Nucleus accumbens (tissue), 56 donors: ENCODE results near the gene SHISA4.
"Not testable (repeated sequence)": the region's sequence is repeated elsewhere in the genome, so short reads cannot be mapped to it uniquely, and the experiment has no call there.

Source experiments
- DNase-seq, 56 donors: peaks; one replicate each; lab custom pipeline; 2025; lab: John Stamatoyannopoulos, UW

The SHISA4 gene

GRCh38 chr1:201888282-201889089 lies at the start of gene SHISA4:
SHISA4 (plus strand) TSS chr1:201888898; CDS start chr1:201888995, 97 bp downstream.
- peak; percentile 48 to 99 (median 94) for DNase-seq

GRCh38 chr1:201839089-201839488 lies 49.6 kb upstream of the SHISA4 start:
- not testable (repeated sequence) for DNase-seq

- no peak for DNase-seq
Observed at GRCh38 chr1:201840055-201840454, 48.6 kb upstream of the SHISA4 start.

DNA sequence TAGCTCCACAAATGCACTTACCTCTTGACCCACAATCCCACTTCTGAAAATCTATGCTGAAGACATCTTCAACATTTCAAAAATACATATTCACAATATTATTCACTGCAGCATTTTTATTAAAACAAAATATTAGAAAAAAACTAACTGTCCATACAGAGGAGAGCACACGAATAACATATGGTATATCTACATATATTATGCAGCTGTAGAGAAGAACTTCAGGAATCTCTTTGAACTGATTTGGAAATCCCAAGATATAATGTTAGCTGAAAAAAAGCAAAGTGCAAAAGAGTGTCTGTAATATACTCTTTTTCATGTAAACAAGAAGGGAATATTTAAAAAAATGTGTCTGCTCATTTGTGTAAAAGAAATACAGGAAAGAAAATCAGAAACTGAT lies 48.2 kb upstream of the SHISA4 start:
- DNase-seq, result no peak

DNA sequence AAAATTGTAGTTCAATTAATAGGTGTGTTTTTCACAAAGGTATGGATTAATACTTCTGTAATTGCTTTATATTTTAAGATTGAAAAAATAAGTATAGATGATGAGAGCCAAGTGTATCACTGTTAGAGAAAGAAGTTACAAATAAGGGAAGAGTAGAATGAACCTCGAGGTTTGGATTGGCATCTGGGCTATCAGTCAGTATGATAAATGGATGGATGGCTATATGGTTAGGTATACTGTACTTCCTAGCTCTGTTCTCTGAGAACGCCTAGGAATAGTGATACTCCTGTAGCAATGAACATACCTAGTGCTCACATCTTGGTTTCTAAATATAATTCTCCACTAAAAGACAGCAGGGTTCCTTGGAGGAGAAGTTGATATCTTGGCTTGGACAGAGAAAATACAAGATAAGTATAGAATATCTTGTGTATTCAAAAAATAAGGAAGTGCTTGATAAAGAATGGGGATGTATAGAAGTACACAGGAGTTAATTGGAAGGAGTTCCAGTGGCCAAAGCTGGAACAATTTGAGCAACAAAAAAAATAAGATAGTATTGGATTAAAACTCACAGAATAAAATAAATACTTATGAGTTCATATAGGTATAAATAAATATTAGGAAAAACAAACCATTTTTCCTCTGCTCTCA lies 47.3 kb upstream of the SHISA4 start:
- no peak for DNase-seq

GRCh38 chr1:201842472-201843027 lies 46.1 kb upstream of the SHISA4 start:
- DNase-seq, result no peak

- DNase-seq, result no peak
Observed at GRCh38 chr1:201845331-201846083, 43.2 kb upstream of the SHISA4 start.

GRCh38 chr1:201847150-201847549 lies 41.5 kb upstream of the SHISA4 start:
- DNase-seq, result no peak

- DNase-seq, result no peak
Observed at GRCh38 chr1:201848230-201848629, 40.5 kb upstream of the SHISA4 start.

DNA sequence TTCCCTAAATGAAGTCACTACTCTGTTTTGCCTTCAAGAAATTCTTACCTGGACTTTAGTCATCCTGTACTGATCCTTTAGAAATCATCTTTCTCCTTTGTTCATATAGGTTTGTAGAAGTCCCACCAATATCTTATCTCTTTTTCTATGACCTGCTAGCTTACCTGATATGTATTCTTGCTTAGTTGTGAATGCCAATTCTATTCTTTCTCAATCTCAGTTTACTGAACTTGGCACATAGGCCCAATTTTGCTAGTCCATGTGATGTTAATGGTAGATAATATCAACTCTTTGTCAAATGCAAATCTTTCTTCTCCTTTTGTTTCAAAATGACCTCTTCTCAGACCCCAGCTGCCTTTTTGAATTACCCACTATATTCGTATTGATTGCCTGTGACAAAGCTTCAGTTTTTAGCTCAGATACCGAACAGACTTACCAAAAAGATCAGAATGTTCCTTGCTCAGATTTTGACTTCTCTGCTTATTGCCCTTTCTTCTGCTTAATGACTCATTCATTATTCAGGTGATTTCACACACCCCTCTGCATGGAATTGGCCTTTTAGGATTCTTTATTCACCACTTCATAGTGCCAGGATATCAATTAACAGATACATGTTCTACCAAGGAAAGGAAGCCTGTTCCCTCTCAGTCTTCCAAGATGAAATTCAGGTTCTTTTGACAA lies 39.2 kb upstream of the SHISA4 start:
- DNase-seq, result no peak

DNA sequence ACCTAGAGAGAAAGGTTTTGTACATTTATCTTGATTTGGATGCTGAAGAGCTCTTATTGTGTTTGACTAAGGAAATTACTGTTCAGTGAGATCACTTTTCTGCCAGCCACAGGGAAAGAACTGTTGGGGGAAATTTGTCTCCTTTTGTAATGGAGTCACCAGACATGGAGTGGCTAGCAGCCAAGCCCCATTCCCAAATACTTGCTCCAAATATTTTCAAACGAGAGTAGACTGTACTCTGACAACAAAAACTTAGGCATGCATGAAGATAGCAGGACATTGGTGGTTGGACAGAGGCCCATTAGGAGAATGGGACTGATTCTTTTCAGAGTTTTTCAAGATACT lies 38.7 kb upstream of the SHISA4 start:
- DNase-seq, result peak in 1 of 56 donors; percentile 20

- DNase-seq, result no peak
Observed at GRCh38 chr1:201851949-201852348, 36.7 kb upstream of the SHISA4 start.

DNA sequence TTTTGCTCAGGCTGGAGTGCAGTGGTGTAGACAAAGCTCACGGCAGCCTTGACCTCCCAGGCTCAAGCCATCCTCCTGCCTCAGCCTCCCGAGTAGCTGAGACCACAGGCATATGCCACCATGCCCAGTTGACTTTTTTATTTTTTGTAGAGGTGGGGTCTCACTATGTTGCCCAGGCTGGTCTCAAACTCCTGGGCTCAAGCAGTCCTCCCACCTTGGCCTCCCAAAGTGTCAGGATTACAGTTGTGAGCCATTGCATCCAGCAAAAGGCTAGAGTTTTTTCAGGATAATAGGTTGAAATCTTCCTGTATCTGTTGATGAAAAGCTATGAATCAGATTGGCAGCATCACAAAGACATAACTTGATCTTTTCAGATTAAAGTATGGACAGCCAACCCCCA lies 32.0 kb upstream of the SHISA4 start:
- not testable (repeated sequence) for DNase-seq

- no peak for DNase-seq
Observed at GRCh38 chr1:201859424-201859823, 29.3 kb upstream of the SHISA4 start.

- no peak for DNase-seq
Observed at GRCh38 chr1:201861448-201861847, 27.2 kb upstream of the SHISA4 start.

DNA sequence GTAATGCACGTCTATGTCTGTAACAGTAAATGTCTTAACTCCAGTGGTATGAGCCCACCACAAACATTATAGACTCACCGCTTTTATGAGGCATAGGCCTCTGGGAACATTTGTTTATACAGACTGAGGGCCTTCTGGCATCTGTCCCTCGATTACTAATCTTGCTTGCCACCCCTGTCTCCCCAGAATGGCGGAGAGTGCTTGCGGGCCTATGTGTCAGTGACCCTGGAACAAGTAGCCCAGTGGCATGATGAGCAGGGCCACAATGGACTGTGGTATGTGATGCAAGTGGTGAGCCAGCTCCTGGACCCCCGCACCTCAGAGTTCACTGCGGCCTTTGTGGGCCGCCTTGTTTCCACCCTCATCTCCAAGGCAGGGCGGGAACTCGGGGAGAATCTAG lies 18.3 kb upstream of the SHISA4 start:
- no peak for DNase-seq

DNA sequence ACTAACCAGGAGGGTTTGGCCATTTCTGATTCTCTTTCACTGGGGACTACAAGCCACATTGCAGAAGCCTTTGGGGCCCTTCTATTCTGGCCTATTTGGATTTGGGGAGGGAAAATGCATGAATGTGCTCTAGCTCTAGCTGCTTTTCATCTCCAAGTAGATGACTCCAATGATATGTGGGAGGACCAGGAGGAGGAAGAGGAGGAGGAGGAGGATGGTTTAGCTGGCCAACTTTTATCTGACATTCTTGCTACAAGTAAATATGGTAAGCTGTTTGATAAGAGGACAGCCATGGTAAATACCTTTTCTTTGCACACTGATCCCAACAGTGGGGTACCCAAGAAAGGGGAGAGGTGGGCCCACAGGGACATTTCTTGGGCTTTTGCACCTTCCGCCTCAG lies 14.0 kb upstream of the SHISA4 start:
- DNase-seq, result no peak

GRCh38 chr1:201876148-201876818 lies 12.4 kb upstream of the SHISA4 start:
- DNase-seq, result peak in 1 of 56 donors; percentile 22

- peak in 24 of 56 donors; percentile 28 to 79 (median 42) for DNase-seq
Observed at GRCh38 chr1:201877877-201878401, 10.8 kb upstream of the SHISA4 start.
